AG04449 (cell line): ENCODE data around the gene CSTF3.

Experiments used
- CTCF ChIA-PET: fragments of 350-600 bp; formaldehyde crosslinking; extraction: SDS; loops from one replicate; lab custom pipeline; 2021; ENCODE audit warnings: antibody characterized with exemption; lab: Yijun Ruan, JAX
- POLR2A ChIA-PET: fragments of 400-600, 350-600 bp; formaldehyde crosslinking; extraction: SDS; loops from one replicate; lab custom pipeline; 2020; ENCODE audit warnings: antibody characterized with exemption, inconsistent platforms; lab: Yijun Ruan, JAX
- DNase-seq: peaks from one replicate; pipeline ENCODE4 v3.0.0-alpha.2; 2010; ENCODE audit warnings: low read depth, low spot score
- H3K4me3 ChIP-seq: 2 replicates; pipeline ENCODE4 v1.5.1; 2011; ENCODE audit warnings: low read depth, mild to moderate bottlenecking, control low read depth, low read length
- TF ChIP-seq, protein P1 (sequence below): IDR thresholded peaks from one replicate; pipeline ENCODE4 v1.5.1; 2011; ENCODE audit warnings: mild to moderate bottlenecking, moderate library complexity, low read length, control low read depth, inconsistent platforms; ENCODE audit not compliant: insufficient read depth; ENCODE audit errors: missing control alignments

The CSTF3 gene

DNA sequence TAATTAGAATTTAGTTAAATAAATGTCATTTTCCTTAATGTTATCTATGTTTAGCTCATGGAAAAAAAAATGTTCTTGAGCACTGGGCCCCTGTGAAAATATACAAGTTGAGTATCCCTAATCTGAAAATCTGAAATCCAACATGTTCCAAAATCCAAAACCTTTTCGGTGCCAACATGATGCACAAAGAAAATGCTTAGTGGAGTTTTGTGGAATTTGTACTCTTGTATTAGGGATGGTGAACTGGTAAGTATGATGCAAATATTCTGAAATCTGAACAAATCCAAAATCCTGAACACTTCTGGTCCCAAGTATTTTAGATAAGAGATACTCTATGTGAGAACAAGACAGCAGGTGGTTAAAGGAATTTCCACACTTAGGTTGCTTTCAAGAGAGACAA lies 77.4 kb downstream of the CSTF3 start:
- H3K4me3 ChIP-seq, result no peak overlapping the region
- ChIA-PET CTCF (interaction anchor here (2.0 kb wide), 1 partner anchor 21 kb away, joined by 5 read pairs; no protein-coding TSS in a partner anchor), POLR2A (no interaction called here)
- TF ChIP-seq, protein P1, sequence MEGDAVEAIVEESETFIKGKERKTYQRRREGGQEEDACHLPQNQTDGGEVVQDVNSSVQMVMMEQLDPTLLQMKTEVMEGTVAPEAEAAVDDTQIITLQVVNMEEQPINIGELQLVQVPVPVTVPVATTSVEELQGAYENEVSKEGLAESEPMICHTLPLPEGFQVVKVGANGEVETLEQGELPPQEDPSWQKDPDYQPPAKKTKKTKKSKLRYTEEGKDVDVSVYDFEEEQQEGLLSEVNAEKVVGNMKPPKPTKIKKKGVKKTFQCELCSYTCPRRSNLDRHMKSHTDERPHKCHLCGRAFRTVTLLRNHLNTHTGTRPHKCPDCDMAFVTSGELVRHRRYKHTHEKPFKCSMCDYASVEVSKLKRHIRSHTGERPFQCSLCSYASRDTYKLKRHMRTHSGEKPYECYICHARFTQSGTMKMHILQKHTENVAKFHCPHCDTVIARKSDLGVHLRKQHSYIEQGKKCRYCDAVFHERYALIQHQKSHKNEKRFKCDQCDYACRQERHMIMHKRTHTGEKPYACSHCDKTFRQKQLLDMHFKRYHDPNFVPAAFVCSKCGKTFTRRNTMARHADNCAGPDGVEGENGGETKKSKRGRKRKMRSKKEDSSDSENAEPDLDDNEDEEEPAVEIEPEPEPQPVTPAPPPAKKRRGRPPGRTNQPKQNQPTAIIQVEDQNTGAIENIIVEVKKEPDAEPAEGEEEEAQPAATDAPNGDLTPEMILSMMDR, result no peak
- no peak for DNase-seq

DNA sequence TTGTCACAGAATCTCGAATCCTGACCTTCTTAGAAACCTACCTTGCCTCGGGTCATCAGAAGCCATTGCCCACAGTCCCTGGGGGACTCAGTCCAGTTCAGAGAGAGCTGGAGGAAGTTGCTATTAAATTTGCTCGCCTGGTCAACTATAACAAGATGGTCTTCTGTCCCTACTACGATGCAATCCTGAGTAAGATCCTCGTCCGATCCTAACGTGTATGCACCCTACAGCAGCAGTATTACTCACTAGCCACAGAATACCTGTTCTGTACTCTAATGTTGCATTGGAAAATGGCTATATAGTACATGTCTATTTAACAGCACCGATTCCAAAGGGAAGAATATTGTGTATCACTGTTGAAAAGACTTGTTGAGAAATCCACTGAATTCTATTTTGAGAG lies 88.8 kb downstream of the CSTF3 start:
- no peak for DNase-seq
- CTCF ChIA-PET, result interaction anchor here (1.2 to 13.5 kb wide), 3 partner anchors 9 to 111 kb away, joined by 5 to 415 read pairs (median 6); no protein-coding TSS in a partner anchor
- H3K4me3 ChIP-seq, result no peak overlapping the region
- TF ChIP-seq, protein P1, result no peak
- POLR2A ChIA-PET, result no interaction called here

DNA sequence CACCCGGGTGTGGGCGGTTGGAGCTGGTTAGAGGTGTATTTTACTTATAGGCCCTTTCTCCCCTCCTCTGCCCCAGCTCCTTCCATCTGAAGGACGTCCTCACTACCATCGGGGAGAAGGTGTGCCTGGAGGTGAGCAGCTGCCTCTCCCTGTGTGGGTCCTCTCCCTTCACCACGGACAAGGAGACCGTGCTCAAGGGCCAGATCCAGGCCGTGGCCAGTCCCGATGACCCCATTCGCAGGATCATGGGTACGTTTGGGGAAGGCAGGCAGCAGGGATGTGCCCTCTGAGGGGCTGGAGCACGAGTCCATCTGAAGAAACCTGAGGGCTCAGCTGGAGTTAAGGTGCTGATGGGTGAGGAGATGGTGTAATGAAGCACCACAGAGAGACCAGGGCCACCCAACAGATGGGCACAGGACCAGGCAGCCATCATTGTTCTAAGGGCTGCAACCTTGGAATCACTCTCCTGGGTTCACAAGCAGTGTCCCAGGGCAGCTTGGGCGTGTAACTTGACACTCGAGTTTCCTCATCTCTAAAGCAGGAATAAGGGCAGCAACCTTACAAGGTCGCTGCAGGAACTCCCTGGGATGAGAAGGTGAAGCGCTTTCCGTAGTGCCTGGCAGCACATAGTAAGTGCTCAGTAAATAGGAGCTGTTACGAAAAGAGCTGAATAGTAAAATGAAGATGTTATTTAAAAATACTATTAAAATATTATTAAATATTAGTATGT lies 92.5 kb downstream of the CSTF3 start:
- TF ChIP-seq, protein P1, result no peak
- DNase-seq, result no peak
- no peak overlapping the region for H3K4me3 ChIP-seq
- ChIA-PET POLR2A (no interaction called here), CTCF (interaction anchor here (1.0 to 13.5 kb wide), 5 partner anchors 9 to 260 kb away, joined by 4 to 415 read pairs (median 5); no protein-coding TSS in a partner anchor)

DNA sequence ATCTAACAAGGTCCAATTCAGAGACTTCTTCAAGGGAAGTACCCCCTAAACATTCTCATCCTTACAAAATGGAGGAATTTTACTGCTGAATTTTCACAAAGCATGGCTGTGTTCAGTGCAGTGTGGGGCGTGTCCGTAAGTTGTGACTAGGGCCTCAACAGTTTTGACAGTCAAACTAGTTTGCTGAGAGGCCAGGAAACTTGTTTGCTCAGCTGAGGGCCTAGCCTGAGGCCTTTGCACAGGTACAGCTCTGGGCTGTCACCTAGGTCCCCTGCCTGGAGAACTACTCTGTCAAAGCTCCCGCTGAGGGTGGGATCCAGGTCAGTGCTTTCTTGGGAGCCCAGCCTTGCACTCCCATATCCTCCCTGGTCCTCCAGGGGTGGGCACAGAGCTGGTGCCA lies 94.0 kb downstream of the CSTF3 start:
- no peak for DNase-seq
- TF ChIP-seq, protein P1, result no peak
- H3K4me3 ChIP-seq, result no peak overlapping the region
- ChIA-PET CTCF (interaction anchor here (3.2 to 13.5 kb wide), 4 partner anchors 12 to 258 kb away, joined by 18 to 415 read pairs (median 44); no protein-coding TSS in a partner anchor), POLR2A (no interaction called here)

DNA sequence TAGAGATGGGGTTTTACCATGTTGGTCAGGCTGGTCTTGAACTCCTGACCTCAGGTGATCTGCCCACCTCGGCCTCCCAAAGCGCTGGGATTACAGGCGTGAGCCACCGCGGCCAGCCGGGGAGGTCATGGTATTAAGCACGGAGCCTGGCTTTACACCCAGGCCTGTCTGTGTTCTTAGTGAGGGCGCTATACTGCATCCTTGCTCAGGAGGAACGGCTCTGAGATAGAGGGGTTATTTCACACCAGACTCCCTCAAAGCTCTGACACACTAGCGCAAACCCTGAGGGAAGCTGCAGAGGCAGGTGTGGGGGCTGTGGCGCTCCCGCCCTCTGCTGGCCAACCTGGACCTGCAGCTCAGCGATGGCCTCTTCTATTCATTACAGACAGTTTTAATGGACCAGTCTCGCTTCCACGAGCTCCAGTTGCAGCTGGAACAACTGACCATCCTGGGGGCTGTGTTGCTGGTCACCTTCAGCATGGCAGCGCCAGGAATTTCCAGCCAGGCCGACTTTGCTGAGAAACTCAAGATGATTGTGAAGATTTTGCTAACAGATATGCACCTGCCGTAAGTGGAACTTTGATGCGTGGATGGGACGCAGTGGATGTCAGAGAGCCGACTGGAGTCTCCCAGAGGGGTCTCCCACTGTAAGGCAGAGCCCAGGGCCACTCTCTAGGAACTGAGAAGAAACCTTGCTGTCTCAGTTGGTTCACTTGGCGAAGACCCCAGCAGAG lies 95.7 kb downstream of the CSTF3 start:
- no peak for DNase-seq
- ChIA-PET POLR2A (interaction anchor here (1.0 to 1.9 kb wide), 2 partner anchors 26 to 49 kb away, joined by 4 read pairs; partner anchors contain the start of genes DEPDC7 and TCP11L1), CTCF (interaction anchor here (0.7 to 13.5 kb wide), 30 partner anchors 9 to 256 kb away, joined by 3 to 415 read pairs (median 5); no protein-coding TSS in a partner anchor)

More for the DNA sequence above, 95.7 kb downstream of the CSTF3 start:
- no peak overlapping the region for H3K4me3 ChIP-seq
- TF ChIP-seq, protein P1, result peak; percentile 97
